Smooth muscle cell (in vitro differentiated cells): Measurements from ENCODE around the gene MPHOSPH10. TPM values are rescaled to one million over a fixed set of nuclear protein-coding genes. Genes with fewer than 3 reads are reported as not detected.

Experiments used
- DNase-seq: peaks from one replicate; lab custom pipeline; 2025; ENCODE audit not compliant: unreplicated experiment; lab: John Stamatoyannopoulos, UW
- H2AFZ ChIP-seq: fragments of 200-600 bp; sonication (generic); 2 replicates; pipeline ENCODE4 v1.6.0; 2016; ENCODE audit warnings: antibody characterized with exemption, low read depth, mild to moderate bottlenecking
- H3F3A ChIP-seq: fragments of 200-600 bp; sonication (generic); 2 replicates; pipeline ENCODE4 v1.6.0; 2017; ENCODE audit warnings: antibody characterized with exemption, low read depth
- H3K27ac ChIP-seq: fragments of 200-600 bp; sonication (generic); 2 replicates; pipeline ENCODE4 v1.5.1; 2016; ENCODE audit warnings: low read depth, mild to moderate bottlenecking
- H3K27me3 ChIP-seq: fragments of 200-600 bp; sonication (generic); 2 replicates; pipeline ENCODE4 v1.6.1; 2016; ENCODE audit warnings: low read depth, mild to moderate bottlenecking
- H3K36me3 ChIP-seq: fragments of 200-600 bp; sonication (generic); 2 replicates; pipeline ENCODE4 v1.5.1; 2016; ENCODE audit warnings: low read depth
- H3K4me1 ChIP-seq: fragments of 200-600 bp; sonication (generic); 2 replicates; pipeline ENCODE4 v1.5.1; 2016; ENCODE audit warnings: low read depth
- H3K4me2 ChIP-seq: fragments of 200-600 bp; sonication (generic); 2 replicates; pipeline ENCODE4 v1.6.0; 2016; ENCODE audit warnings: mild to moderate bottlenecking
- H3K4me3 ChIP-seq: fragments of 200-600 bp; sonication (generic); 2 replicates; pipeline ENCODE4 v1.5.1; 2016; ENCODE audit warnings: mild to moderate bottlenecking
- H3K79me2 ChIP-seq: fragments of 200-600 bp; sonication (generic); 2 replicates; pipeline ENCODE4 v1.6.0; 2016; ENCODE audit warnings: low read depth, mild to moderate bottlenecking
- H3K9ac ChIP-seq: fragments of 200-600 bp; sonication (generic); 2 replicates; pipeline ENCODE4 v1.6.0; 2016; ENCODE audit warnings: low read depth
- H3K9me3 ChIP-seq: fragments of 200-600 bp; sonication (generic); replicated peaks from 2 replicates; pipeline ENCODE4 v1.5.1; 2016; ENCODE audit warnings: low read depth
- H4K20me1 ChIP-seq: fragments of 200-600 bp; sonication (generic); 2 replicates; pipeline ENCODE4 v1.6.0; 2016; ENCODE audit warnings: low read depth
- WGBS: methylation state at CpG from one replicate; pipeline ENCODE4 v1.1.7; 2016; ENCODE audit warnings: low lambda C conversion rate; 5-methylcytosine and 5-hydroxymethylcytosine counted together
- polyA plus RNA-seq: library from polyadenylated mRNA; unstranded; fragments of >200 nt; fragmentation: Nextera tagmentation; extraction: Ambion mirVana; gene quantifications from 2 replicates; pipeline ENCODE4 v1.2.1, GENCODE V29; 2016
- total RNA-seq: library from RNA; depleted of rRNA; stranded (reverse); fragments of >200 nt; gene quantifications from 2 replicates; pipeline ENCODE4 v1.2.3, GENCODE V29; 2014
- TF ChIP-seq, protein P1 (sequence below): fragments of 200-600 bp; sonication (generic); IDR thresholded peaks from 2 replicates; pipeline ENCODE4 v1.5.1; 2017; ENCODE audit warnings: borderline replicate concordance, mild to moderate bottlenecking, antibody characterized with exemption; ENCODE audit not compliant: insufficient read depth, poor library complexity, severe bottlenecking

MPHOSPH10 gene
- total and polyA plus RNA-seq, 2 experiments from 2014 or later, result 27.3 to 49.8 TPM

DNA sequence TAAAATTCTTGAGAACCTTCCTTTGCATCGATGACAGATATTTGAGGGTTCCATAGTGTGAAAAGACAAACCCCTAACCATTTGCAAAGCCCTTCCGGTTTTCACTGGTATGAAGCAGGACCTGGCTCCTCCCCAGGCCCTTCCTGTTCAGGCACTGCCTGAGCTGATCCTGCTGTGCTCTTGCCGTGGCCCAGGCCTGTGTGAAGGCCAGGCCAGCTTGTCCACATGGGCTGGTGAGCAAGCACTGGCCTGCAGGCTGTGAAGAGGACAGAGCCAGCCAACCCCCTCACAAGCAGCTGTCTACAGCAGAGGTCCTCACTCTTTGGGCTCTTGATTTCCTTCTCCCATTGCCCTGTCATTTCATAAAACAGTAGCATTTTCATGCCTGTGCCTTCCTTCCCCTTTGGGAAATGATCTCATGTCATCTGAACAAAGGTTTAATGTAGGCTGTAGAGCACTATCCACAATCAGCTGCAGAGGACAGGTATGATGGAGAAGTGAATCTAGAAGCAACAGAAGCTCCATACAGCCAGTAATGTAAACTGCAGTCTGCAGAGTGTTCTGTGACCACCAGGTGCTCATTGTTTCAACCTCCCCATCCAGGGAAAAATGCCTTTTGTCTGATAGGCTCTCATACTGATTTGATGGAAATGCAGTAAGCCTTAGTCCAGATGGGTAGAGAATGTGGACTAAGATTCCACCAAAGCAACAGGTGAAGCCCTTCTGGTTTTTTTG, 19.8 kb downstream of the MPHOSPH10 start:
- no peaks in the 10 kb centered on the region for H3K79me2 ChIP-seq
- 77% methylated on average over 3 of the region's 3 CpGs for WGBS
- no peaks in the 10 kb centered on the region for H3K9me3 ChIP-seq
- H3K4me3 ChIP-seq, result no peak overlapping the region
- no peak overlapping the region for H3K27ac ChIP-seq
- H3F3A ChIP-seq, result peaks cover 13% of the 10 kb centered on the region
- H2AFZ ChIP-seq, result no peak overlapping the region
- no peak for DNase-seq
- no peak overlapping the region for H3K4me2 ChIP-seq
- H3K36me3 ChIP-seq, result peaks cover 30% of the 10 kb centered on the region
- H3K4me1 ChIP-seq, result no peaks in the 10 kb centered on the region
- TF ChIP-seq, protein P1, sequence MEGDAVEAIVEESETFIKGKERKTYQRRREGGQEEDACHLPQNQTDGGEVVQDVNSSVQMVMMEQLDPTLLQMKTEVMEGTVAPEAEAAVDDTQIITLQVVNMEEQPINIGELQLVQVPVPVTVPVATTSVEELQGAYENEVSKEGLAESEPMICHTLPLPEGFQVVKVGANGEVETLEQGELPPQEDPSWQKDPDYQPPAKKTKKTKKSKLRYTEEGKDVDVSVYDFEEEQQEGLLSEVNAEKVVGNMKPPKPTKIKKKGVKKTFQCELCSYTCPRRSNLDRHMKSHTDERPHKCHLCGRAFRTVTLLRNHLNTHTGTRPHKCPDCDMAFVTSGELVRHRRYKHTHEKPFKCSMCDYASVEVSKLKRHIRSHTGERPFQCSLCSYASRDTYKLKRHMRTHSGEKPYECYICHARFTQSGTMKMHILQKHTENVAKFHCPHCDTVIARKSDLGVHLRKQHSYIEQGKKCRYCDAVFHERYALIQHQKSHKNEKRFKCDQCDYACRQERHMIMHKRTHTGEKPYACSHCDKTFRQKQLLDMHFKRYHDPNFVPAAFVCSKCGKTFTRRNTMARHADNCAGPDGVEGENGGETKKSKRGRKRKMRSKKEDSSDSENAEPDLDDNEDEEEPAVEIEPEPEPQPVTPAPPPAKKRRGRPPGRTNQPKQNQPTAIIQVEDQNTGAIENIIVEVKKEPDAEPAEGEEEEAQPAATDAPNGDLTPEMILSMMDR, result no peak
- H4K20me1 ChIP-seq, result peaks cover 10% of the 10 kb centered on the region
- no peaks in the 10 kb centered on the region for H3K27me3 ChIP-seq
- H3K9ac ChIP-seq, result no peak overlapping the region

DNA sequence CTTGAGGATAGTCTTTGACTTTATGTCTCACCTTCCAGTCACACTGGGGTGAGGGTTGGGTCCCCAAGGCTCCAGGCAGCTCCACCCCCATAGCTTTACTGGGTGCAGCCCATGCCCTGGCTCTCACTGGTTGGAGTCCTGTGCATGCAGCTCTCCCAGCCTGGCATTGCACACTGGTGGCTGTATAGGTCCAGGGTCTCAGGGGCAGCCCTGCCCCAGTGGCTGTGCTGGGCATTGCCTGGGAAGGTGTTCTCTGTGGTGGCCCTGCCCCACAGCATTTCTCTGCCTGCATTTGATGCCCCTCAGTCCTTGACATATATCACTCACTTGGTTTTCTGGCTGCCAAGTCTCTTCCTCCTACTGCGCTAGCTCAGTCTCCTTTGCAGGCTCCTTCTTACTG, 21.2 kb downstream of the MPHOSPH10 start:
- Histone ChIP-seq H3K9ac (no peak overlapping the region), H3K27me3 (no peaks in the 10 kb centered on the region), H3K4me1 (no peaks in the 10 kb centered on the region), H3K36me3 (peaks cover 20% of the 10 kb centered on the region), H3K27ac (no peak overlapping the region), H4K20me1 (peaks cover 2% of the 10 kb centered on the region), H3K4me3 (no peak overlapping the region), H3K9me3 (no peaks in the 10 kb centered on the region), H3K79me2 (no peaks in the 10 kb centered on the region), H3K4me2 (no peak overlapping the region), H2AFZ (no peak overlapping the region), H3F3A (peaks cover 13% of the 10 kb centered on the region)
- DNase-seq, result no peak
- TF ChIP-seq, protein P1, result no peak
- 100% methylated on average over 1 of the region's 1 CpG for WGBS

DNA sequence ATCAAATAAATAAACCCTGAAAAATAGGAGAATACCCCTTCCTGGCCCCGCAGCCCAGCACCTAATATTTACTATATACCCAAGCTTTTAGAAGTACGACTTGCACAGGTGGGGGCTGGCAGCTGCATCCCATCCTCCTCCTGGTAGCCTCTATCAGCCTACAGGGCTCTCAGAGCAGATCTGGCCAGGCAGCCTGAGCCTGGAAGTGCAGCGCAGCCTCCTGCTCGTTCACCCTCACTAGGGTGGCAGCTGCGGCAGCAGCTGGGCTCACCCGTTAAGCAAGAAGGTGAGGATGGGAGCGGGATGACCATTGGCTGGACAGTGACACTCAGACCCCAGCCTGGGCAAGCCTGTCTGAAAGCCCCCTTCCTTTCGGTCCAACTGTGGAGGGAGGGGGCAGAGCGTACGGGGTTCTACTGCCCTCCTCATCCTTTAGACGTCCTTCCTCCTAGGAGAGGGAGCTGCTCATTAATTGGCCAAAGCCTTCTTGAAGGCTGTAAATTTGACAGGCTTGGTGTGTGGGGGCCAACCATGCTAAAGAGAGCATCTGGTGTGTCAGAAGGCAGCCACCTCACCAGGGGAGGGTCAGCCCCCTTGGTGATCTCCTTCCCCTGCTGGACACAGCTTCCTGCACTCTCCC, 23.3 kb downstream of the MPHOSPH10 start:
- no peaks in the 10 kb centered on the region for H3K4me1 ChIP-seq
- no peaks in the 10 kb centered on the region for H3K79me2 ChIP-seq
- H3F3A ChIP-seq, result peaks cover 8% of the 10 kb centered on the region
- H3K36me3 ChIP-seq, result peaks cover 7% of the 10 kb centered on the region
- H3K9ac ChIP-seq, result no peak overlapping the region
- no peaks in the 10 kb centered on the region for H3K27me3 ChIP-seq
- H3K4me3 ChIP-seq, result no peak overlapping the region
- H3K4me2 ChIP-seq, result no peak overlapping the region
- H3K9me3 ChIP-seq, result no peaks in the 10 kb centered on the region
- H2AFZ ChIP-seq, result no peak overlapping the region
- H4K20me1 ChIP-seq, result no peaks in the 10 kb centered on the region
- WGBS, result 83% methylated on average over 11 of the region's 11 CpGs
- TF ChIP-seq, protein P1, result no peak
- H3K27ac ChIP-seq, result no peak overlapping the region
- DNase-seq, result no peak
